Neural progenitor cell (in vitro differentiated cells): Measurements from ENCODE around the gene PKD1L1.

Experiments
- EZH2 ChIP-seq: fragments of 200-600 bp; sonication (generic); IDR thresholded peaks from 2 replicates; pipeline ENCODE4 v1.6.1; 2017; ENCODE audit warnings: antibody characterized with exemption, mild to moderate bottlenecking, moderate library complexity
- EZH2phosphoT487 ChIP-seq: fragments of 200-600 bp; sonication (generic); IDR thresholded peaks from 2 replicates; pipeline ENCODE4 v1.6.1; 2017; ENCODE audit warnings: antibody characterized with exemption
- TF ChIP-seq, protein P1 (sequence below): fragments of 200-600 bp; sonication (generic); IDR thresholded peaks from 2 replicates; pipeline ENCODE4 v1.5.1; 2017; ENCODE audit warnings: antibody characterized with exemption, mild to moderate bottlenecking

DNA sequence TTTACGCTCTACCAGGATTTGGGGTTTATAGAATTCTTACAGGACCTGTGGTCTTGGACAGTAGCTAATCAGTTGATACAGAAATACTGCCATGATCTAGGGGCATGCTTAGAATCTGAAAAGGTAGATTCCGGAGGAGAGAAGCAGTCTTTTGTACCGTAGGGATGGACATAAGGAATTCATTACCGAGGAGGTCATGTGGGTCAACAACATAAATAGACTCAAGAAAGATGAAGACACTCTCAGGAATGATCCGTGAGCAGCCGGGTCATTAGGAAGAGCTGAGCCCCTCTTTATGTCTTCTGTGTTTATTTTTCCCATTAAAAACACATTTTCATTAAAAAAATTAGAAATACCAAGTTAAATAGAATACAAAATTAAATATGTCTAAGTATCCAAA lies 206.3 kb downstream of the PKD1L1 start:
- TF ChIP-seq, protein P1, sequence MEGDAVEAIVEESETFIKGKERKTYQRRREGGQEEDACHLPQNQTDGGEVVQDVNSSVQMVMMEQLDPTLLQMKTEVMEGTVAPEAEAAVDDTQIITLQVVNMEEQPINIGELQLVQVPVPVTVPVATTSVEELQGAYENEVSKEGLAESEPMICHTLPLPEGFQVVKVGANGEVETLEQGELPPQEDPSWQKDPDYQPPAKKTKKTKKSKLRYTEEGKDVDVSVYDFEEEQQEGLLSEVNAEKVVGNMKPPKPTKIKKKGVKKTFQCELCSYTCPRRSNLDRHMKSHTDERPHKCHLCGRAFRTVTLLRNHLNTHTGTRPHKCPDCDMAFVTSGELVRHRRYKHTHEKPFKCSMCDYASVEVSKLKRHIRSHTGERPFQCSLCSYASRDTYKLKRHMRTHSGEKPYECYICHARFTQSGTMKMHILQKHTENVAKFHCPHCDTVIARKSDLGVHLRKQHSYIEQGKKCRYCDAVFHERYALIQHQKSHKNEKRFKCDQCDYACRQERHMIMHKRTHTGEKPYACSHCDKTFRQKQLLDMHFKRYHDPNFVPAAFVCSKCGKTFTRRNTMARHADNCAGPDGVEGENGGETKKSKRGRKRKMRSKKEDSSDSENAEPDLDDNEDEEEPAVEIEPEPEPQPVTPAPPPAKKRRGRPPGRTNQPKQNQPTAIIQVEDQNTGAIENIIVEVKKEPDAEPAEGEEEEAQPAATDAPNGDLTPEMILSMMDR: no peak
- no peak for TF ChIP-seq EZH2
- TF ChIP-seq EZH2phosphoT487: no peak
